OCI-LY1 (cell line): Measurements from ENCODE around the gene USP36.

Experiments used
- H2AFZ ChIP-seq: fragments of 200-600 bp; sonication (generic), shearing (Covaris generic); 2 replicates; pipeline ENCODE4 v1.6.0; 2014; ENCODE audit warnings: antibody characterized with exemption, mild to moderate bottlenecking, low read length
- H3F3A ChIP-seq: fragments of 200-600 bp; sonication (generic), shearing (Covaris generic); 2 replicates; pipeline ENCODE4 v1.6.0; 2014; ENCODE audit warnings: mild to moderate bottlenecking, antibody characterized with exemption, low read length, moderate library complexity; ENCODE audit not compliant: insufficient read depth
- H3K27ac ChIP-seq: fragments of 200-600 bp; sonication (generic); 2 replicates; pipeline ENCODE4 v1.5.1; 2014; ENCODE audit warnings: low read length, mixed run types, mild to moderate bottlenecking, low read depth; ENCODE audit not compliant: poor library complexity, severe bottlenecking
- H3K27me3 ChIP-seq: fragments of 200-600 bp; sonication (generic); 2 replicates; pipeline ENCODE4 v1.6.0; 2014; ENCODE audit warnings: antibody characterized with exemption, mild to moderate bottlenecking, low read length, moderate library complexity; ENCODE audit not compliant: insufficient read depth
- H3K36me3 ChIP-seq: fragments of 200-600 bp; sonication (generic); 2 replicates; pipeline ENCODE4 v1.6.1; 2014; ENCODE audit warnings: mild to moderate bottlenecking, antibody characterized with exemption, low read length, moderate library complexity, mixed read lengths; ENCODE audit not compliant: insufficient read depth
- H3K4me1 ChIP-seq: fragments of 200-600 bp; sonication (generic); 2 replicates; pipeline ENCODE4 v1.5.1; 2014; ENCODE audit warnings: mild to moderate bottlenecking, low read length, moderate library complexity; ENCODE audit not compliant: insufficient read depth, severe bottlenecking
- H3K4me2 ChIP-seq: fragments of 200-600 bp; sonication (generic), shearing (Covaris generic); 2 replicates; pipeline ENCODE4 v1.6.1; 2014; ENCODE audit warnings: low read length
- H3K4me3 ChIP-seq: fragments of 200-600 bp; sonication (generic); 2 replicates; pipeline ENCODE4 v1.5.1; 2014; ENCODE audit warnings: low read length, low read depth, mild to moderate bottlenecking, mixed read lengths; ENCODE audit not compliant: poor library complexity, severe bottlenecking
- H3K79me2 ChIP-seq: fragments of 200-600 bp; shearing (Covaris generic); 2 replicates; pipeline ENCODE4 v1.6.1; 2016; ENCODE audit warnings: mixed run types, low read length, mixed read lengths; ENCODE audit not compliant: insufficient read depth
- H3K9ac ChIP-seq: fragments of 200-600 bp; sonication (generic), shearing (Covaris generic); 2 replicates; pipeline ENCODE4 v1.6.1; 2014; ENCODE audit warnings: mild to moderate bottlenecking, low read length, mixed read lengths
- H3K9me2 ChIP-seq: fragments of 200-600 bp; sonication (generic), shearing (Covaris generic); 2 replicates; pipeline ENCODE4 v1.6.1; 2014; ENCODE audit warnings: low read depth, mild to moderate bottlenecking, low read length, mixed read lengths
- H3K9me3 ChIP-seq: fragments of 200-600 bp; shearing (Covaris generic); 2 replicates; pipeline ENCODE4 v1.6.1; 2014; ENCODE audit warnings: low read length, mixed read lengths
- H4K20me1 ChIP-seq: fragments of 200-600 bp; sonication (generic), shearing (Covaris generic); 2 replicates; pipeline ENCODE4 v1.6.0; 2016; ENCODE audit warnings: mild to moderate bottlenecking, low read length; ENCODE audit not compliant: insufficient read depth
- CTCF ChIP-seq: fragments of 200-600 bp; sonication (generic), shearing (Covaris generic); IDR thresholded peaks from 2 replicates; pipeline ENCODE4 v1.5.1; 2017; ENCODE audit warnings: mild to moderate bottlenecking, antibody characterized with exemption, low read length, moderate library complexity, mixed read lengths
- EZH2 ChIP-seq: fragments of 200-600 bp; sonication (generic), shearing (Covaris generic); IDR thresholded peaks from 2 replicates; pipeline ENCODE4 v1.8.0; 2017; ENCODE audit warnings: borderline replicate concordance, mixed run types, mild to moderate bottlenecking, antibody characterized with exemption, low read length, moderate library complexity, mixed read lengths

Gene USP36

GRCh38 chr17:78803186-78803845 is 37.3 kb downstream of the USP36 start:
- peaks cover 79% of the 10 kb centered on the region for H3K36me3 ChIP-seq
- H3K9me2 ChIP-seq, result no peaks in the 10 kb centered on the region
- no peaks in the 10 kb centered on the region for H3F3A ChIP-seq
- H3K9ac ChIP-seq, result no peak overlapping the region
- H3K27ac ChIP-seq, result no peak overlapping the region
- H3K4me1 ChIP-seq, result no peaks in the 10 kb centered on the region
- H2AFZ ChIP-seq, result no peak overlapping the region
- H3K27me3 ChIP-seq, result no peaks in the 10 kb centered on the region
- no peak overlapping the region for H3K4me2 ChIP-seq
- H3K4me3 ChIP-seq, result no peak overlapping the region
- H3K9me3 ChIP-seq, result no peaks in the 10 kb centered on the region
- H3K79me2 ChIP-seq, result no peaks in the 10 kb centered on the region
- no peaks in the 10 kb centered on the region for H4K20me1 ChIP-seq
- TF ChIP-seq EZH2 (no peak), CTCF (no peak)

DNA sequence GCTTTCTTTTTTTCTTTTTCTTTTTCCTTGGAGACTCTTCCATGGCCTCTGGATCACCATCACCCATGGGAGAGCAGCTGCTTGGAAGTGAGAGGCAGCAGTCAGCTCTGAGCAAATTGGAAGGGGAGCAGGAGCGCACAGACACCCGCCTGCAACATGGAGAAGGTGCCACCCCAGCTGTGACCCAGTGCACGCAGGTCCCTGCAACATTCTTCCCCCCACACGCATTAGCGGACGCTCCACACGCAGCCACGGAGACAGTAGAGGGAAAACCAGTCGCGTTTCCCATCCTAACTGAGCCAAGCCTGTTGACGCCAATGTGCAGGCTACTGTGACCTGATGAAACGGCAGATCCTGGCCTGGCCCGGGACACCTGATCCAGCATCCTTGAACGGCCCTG is 38.2 kb downstream of the USP36 start:
- no peak for TF ChIP-seq CTCF
- TF ChIP-seq EZH2, result no peak
- Histone ChIP-seq H3K27ac (no peak overlapping the region), H3K36me3 (peaks cover 79% of the 10 kb centered on the region), H4K20me1 (no peaks in the 10 kb centered on the region), H3K9me2 (no peaks in the 10 kb centered on the region), H3K79me2 (no peaks in the 10 kb centered on the region), H3K27me3 (no peaks in the 10 kb centered on the region), H3K9ac (no peak overlapping the region), H3K4me2 (no peak overlapping the region), H3K4me3 (no peak overlapping the region), H2AFZ (no peak overlapping the region), H3F3A (no peaks in the 10 kb centered on the region), H3K9me3 (no peaks in the 10 kb centered on the region), H3K4me1 (no peaks in the 10 kb centered on the region)

GRCh38 chr17:78802008-78802407 is 38.6 kb downstream of the USP36 start:
- Histone ChIP-seq H3K36me3 (peaks cover 79% of the 10 kb centered on the region), H3K9ac (no peak overlapping the region), H3F3A (no peaks in the 10 kb centered on the region), H3K4me2 (no peak overlapping the region), H3K9me2 (no peaks in the 10 kb centered on the region), H4K20me1 (no peaks in the 10 kb centered on the region), H3K9me3 (no peaks in the 10 kb centered on the region), H3K79me2 (no peaks in the 10 kb centered on the region), H3K27ac (no peak overlapping the region), H3K4me3 (no peak overlapping the region), H2AFZ (no peak overlapping the region), H3K27me3 (no peaks in the 10 kb centered on the region), H3K4me1 (no peaks in the 10 kb centered on the region)
- TF ChIP-seq CTCF (no peak), EZH2 (no peak)
